Head of caudate nucleus (tissue), 42 donors: ENCODE data around the gene ZNF382.

ENCODE experiments used
- DNase-seq, 42 donors: peaks; one replicate each; pipeline versions ENCODE4 v3.0.0 to v3.0.0-alpha.2; 2020 to 2021; ENCODE audit warnings: mixed read lengths in 7 of 42
- intact Hi-C: fragments of 100-400 bp; cut with DNase I; formaldehyde crosslinking; loops from one replicate; pipeline ENCODE4 v1.15.0; 2022

ZNF382 gene

DNA sequence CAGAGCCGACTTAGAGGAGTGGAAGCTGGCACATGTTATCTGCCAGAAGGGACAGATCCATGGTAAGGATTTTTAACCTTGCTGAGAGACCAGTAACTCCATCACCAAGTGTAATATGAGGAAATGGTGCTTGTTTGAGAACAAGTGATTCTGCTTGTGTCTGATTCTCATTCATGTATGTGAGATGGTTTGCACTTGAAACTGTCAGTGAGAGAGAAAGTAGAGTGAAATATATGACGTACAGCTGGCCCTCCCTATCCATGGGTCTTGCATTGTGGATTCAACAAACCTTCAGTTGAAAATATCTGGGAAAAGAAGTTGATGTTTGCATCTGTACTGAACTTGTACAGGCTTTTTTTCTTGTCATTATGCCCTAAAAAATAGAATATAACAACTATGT is 63.5 kb downstream of the ZNF382 start:
- no peak for DNase-seq
- intact Hi-C loops, result loop anchor here (5.0 kb wide), 1 partner anchor 136 kb away; no protein-coding TSS in a partner anchor

DNA sequence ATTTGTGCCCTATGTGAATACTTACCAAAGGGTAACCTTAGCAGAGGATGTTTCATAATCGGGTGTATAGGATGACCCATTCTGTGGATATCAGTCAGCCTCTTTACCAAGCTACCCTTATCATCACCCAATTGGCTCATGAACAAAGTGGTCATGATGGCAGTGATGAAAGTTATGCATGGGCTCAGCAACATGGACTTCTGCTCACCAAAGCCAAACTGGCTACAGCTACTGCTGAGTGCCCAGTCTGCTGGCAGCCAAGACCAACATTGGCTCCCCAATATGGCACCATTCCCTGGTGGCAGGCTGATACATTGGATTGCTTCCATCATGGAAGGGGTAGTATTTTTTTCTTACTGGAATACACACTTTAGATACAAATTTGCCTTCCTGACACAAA is 67.3 kb downstream of the ZNF382 start:
- DNase-seq, result no peak
- intact Hi-C loops, result no loop called here

DNA sequence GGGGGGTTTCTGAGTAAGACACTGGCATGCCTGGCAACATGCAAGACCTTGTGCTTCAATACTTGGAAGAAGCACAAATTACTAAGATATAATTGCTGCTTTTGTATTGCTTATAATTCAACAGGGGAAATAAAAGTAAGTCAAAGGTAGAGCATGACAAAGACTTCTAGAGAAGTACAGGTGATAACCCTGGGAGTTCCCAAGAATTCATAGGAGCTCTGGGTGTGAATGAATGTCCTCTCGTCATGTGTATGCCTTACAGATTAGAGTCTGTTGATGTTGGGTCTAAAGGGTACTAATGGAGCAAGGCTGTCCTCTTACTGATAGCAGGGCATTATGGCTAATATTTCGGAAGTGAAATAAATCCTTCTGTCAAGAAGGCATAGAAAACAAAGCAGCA is 69.1 kb downstream of the ZNF382 start:
- no peak for DNase-seq
- intact Hi-C loops, result no loop called here

DNA sequence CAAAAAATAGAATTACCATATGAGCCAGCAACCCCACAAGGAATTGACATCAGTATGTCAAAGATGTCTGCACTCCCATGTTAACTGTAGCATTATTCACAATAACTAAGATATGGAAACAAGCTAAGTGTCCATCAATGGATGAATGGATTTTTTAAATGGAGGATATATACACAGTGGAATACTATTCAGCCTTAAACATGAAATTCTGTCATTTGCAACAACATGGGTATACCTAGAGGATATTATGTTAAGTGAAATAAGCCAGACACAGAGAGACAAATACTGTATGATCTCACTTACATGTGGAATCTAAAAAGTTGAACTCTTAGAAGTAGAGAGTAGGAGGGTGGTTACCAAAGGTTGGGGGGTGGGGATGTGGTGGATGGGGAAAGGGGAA is 74.3 kb downstream of the ZNF382 start:
- no peak for DNase-seq
- intact Hi-C loops, result no loop called here
